Activated naive CD4-positive, alpha-beta T cell treated with Interleukin-2 at 50 U/mL for 16 hours (primary cell): ENCODE results near the gene POMC.
A peak's percentile ranks its signal among the peaks of the same experiment; 100 is the strongest.
"Not testable (repeated sequence)": the region's sequence is repeated elsewhere in the genome, so short reads cannot be mapped to it uniquely, and the experiment has no call there.

Experiments used
- DNase-seq: peaks from one replicate; pipeline ENCODE4 v3.0.0-alpha.2; 2020

The POMC gene

DNA sequence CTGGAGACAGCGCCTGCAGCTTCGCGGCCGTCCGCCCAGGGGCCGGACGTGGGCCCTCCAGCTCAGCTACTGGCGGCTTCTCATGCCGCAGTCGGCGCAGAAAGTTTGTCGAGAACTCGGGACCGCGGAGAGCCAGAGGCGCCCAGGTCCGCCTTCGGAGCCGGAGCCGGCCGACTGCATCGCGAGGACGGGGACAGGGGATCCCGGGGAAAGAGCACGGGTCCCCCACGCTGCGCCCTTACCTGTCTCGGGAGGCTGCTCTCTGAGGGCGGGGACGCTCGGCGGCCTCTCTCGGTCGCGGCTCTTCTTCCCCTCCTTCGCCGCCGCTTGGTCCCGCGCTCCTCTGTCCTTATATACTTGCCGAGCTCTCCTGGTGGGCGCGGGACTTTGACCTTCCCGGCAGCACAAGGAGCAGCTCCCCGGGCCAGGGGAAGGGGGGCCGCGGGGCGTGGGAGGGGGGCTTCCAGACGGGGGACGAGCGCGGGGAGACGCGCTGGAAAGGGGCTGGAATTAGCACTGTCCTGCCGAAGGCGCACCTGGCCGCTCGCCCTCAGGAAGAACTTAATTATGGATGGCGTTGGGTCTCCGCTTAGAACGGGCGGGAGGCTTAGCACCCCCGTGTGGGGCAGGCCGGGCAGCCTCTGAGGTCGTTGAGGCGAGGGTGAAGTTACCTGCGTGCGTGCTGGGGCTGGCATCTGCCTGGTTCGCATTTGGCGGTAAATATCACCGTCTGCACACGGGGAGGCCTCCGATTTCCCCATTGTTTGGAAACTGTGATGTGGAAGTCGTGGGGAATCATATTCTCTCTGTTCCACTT lies at the start of gene POMC:
TSS of gene POMC (minus strand) at position 325 of the 817 bp plus-strand sequence. CDS start 3,808 bp downstream, outside the sequence.
- DNase-seq, result peak; percentile 30

DNA sequence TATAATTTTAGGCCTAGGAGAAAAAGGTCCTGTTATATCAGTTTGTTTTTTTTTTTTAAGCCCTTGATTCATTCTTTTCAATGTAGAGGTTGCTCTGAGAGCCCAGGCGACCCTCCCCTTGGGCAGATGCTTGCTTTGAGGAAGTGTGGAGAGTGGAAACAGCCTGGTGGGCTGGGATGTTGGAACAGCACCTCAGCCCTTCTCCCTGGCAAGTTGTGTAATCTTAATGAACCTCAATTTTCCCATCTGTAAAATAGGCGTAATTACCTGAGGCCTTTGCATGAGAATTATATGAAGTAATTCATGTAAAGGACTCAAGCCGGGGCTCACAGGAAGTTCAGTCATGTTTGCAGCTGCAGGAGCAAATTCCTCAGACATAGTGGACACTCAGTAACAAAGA lies 49.7 kb upstream of the POMC start:
- no peak for DNase-seq

DNA sequence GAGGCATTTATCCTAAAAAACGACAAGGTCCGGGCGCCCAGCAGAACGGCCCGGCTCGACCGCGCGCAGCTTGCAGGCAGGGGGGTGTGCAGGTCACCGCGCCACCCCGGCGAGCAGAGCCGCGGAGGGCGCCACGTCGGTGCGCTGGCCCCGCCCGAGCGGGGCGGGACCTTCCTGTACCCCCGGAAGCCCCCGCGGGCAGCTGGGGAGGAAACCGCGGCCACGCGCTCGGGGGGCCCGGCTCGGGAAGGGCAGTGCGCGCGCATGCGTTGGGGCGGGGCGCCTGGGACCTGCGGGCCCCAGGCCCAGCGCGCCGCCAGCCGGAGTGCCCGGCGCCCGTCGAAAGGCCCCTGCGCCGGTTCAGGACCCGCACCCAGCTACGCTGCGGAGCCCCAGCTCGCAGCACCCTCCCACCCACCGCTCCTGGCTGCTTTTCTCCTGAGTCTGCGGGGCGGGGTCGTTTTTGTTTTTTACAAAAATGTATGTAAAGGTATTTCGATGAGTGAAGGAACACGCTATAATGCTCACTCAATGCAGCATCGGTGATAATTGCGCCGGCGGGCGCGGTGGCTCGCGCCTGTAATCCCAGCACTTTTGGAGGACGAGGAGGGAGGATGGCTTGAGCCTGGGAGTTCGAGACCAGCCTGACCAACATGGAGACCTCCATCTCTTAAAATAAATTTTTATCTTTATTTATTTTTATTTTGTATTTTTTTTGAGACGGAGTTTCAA lies 47.7 kb upstream of the POMC start:
- DNase-seq, result peak; percentile 86

DNA sequence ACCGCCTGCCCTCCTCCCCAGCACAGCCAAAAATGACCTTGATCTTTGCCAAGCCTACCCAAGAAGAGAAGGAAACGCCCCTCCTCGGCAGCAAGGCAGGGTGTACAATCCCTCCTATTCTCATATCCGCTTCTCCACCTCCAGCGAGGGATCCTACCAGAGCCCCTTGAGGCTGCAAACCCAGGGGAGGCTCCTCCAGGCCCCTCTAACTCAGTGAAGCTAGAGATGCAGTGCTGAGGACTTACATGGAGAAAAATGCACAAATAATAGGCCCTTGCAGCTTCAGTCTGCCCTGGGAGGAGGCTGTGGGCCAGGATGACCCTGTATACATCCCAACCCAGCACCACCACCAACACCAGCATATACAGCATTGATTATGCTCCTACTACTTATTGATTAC lies 46.9 kb upstream of the POMC start:
- DNase-seq, result no peak

DNA sequence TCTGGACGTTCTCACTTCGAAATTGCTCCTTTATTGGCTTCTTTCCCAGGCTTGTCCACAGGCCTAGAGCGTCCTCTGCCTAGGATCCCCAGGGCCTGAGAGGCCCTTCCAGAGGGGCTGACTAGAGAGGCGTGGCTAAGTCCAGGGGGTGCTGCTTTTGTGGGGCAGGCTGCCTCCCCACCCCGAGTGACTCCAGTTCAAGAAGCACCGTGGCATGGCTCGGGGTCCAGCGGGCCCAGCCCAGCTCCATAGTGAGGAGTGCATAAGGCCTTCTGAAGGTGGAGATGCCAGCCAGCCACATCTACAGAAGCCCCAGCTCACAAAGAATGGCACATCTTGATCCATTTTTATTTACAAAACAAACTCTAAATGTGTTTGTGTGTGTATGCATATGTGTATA lies 44.8 kb upstream of the POMC start:
- DNase-seq, result no peak

DNA sequence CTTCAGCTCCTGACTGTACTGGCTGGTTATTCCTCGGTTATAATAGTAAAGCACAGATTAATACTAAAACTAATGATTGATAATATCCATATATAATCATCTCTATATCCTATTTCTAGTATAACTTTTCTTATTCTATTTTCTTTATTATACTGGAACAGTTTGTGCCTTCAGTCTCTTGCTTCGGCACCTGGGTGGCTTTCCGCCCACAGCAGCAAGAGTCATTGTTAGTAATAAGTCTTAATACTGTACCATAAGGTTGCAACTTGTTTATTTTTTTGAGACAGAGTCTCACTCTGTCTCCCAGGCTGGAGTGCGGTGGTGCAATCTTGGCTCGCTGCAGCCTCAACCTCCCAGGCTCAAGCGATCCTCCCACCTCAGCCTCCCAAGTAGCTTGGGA lies 42.5 kb upstream of the POMC start:
- not testable (repeated sequence) for DNase-seq

DNA sequence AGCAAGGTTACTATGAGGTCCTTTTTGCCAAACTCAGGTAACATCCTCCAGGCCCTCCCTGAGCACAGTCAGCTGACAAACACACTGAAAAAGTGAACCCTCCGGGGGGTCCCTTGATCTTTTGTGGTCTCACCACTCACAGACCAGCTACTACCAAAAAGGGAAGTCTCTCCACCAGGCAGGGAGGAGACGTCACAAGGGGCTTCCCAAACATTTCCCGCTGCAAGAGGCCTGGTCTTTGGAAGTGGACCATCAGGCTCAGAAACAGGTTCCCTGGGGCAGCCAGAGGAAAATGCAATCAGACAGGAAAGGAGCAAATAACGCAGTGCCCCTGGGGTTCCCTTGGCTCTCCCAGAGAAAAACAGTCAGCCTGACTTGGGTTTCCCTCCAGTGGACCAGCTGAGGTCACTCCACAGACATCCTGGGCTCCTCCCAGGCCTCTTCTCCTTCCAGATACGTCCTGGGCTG lies 38.7 kb upstream of the POMC start:
- DNase-seq, result no peak

DNA sequence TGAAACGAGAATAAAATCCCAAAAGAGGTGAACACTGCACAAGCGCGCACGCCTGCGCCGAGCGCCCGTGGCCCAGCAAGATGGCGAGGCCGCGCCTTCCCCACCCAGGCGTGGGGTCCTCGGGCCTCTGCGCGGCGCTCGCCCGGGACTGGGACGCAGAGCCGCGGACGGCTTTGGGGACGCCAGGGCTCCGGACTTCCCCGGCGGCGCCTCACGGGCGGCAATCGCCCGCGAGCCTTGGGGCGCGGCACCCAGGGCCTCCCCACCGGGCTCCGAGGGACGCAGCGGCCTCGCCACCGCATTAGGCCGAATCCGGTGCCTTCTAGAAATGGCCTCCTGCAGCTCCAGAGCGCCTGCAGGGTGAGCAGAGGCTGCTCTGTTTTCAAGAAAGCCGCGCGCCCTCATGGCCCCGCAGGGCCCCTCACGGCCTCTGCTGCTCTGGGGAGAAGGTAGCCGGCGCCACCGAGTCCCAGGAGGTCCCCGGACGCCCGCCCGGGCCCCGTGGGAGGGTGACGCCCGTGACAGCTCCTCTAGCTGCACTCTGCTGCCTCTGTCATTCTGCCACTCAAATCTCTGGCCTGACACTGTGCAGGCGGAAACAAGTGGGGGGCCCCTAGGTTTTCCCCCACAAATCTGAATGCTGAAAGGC lies 35.9 kb upstream of the POMC start:
- peak; percentile 25 for DNase-seq

DNA sequence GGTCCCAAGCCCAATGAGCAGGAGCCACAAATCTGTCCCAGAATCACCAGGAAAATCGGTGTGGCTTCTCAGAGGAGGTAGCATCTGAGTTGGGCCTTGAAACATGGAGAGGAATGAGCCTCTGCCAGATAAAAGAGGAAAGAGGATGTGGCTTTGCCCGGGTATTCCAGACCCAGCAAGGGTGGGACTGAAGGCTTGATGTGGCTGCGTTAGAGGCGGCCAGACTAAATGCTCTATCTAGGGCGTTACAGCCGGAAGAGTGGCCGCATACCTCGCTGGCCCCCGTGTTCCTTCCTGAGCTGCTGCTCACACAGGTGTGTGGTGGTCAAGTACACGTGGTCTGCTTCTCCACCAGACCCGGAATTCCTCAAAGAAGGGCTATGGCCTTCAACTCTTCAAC lies 33.9 kb upstream of the POMC start:
- no peak for DNase-seq

DNA sequence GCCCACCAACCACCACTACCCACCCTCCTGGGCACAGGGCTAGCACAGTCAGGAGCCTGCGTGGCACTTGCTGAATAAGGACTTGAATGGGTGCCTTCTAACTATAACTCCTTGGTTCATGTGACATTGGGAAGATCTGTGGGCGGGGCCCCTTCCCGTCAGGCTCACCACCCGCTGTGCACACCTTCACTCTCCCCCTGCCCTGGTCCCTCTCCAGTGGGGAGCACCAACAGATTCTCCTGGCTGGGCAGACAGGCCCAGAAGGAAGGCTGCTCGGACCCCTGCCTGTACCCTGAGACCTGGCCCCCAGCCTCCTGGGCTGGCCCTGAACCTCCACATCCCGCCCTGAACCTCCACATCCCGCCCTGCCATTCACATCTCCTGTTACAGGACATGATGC lies 33.4 kb upstream of the POMC start:
- no peak for DNase-seq

DNA sequence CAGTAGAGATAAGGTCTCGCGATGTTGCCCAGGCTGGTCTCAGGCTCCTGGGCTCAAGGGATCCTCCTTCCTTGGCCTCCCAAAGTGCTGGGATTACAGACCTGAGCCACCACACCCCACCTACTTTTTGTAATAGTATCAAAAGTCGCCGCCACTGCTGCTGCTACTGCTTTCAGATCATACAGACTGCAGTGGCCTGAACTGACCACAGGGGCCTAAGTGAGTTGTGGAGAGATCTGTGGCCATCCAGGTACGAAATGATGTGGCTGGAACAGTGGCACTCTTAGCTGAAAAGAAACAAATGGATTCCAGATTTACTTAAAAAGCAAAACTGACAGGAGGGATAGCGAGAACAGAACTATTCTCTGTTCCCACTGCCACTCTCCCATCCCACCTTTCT lies 32.9 kb upstream of the POMC start:
- DNase-seq, result no peak

DNA sequence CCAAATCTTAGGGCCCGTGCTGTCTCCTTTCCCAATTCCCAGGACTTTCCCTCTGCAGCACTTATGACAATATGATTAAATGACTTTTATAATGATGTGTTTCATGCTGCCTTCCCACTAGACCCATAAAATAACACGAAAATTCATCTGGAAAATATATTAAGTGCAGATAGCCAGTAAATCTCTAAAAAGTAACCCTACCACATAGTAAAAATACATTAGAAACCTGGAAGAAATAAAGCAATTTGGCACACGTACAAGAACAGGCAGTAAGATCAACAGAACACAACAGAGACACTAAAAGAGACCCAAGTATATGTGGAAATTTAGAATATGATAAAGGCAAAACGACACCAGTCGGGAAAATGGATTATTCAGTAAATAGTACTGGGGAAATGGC lies 30.2 kb upstream of the POMC start:
- no peak for DNase-seq

DNA sequence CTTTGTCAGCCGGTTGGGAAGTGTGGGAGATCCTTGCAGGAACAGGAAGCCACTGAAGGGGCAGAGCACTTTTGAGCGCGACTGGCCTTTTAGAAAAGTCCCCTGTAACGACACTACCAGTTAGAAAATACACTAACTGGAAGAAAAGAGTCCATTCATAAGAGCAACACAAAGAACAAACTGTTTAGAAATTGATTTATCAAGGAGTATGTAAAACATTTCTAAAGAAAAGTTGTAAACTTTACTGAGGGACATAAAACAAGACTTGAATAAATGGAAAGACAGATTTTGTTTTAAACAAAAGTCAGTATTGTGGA lies 29.8 kb upstream of the POMC start:
- no peak for DNase-seq

DNA sequence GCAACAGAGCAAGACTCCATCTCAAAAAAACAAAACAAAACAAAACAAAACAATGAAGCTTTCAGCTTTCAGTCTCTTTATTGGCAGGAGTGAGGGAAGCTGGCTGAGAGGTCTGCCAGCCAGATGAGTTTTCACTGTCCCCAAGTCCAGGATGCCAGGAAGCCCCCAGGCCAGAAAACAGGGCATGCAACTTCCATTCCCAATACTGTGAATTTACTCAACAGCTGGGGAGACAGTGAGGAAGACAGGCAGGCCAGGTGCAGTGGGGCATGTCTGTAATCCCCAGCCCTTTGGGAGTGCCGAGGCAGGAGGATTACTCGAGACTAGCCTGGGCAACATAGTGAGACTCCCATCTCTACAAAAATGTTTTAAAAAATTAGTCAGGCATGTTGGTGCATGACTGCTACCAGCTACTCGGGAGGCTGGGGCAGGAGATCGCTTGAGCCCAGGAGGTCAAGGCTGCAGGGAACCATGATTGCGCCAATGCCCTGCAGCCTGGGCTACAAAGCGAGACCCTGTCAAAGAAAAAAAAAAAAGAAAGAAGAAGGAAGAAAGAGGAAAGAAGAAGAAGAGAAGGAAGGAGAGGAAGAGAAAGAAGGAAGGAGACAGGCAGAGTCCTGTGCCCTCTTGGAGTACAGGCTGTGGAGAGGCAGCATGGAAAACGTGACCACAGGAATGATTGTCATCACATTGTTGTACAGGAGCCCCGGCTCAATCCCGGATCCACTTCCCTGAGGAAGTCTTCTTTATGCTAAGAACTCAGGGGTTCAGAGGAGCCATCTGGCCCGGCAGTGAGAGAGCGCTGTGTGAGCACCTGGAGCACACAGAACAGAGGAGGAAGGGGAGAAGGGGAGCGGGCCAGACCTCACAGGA lies 29.2 kb upstream of the POMC start:
- DNase-seq, result no peak

DNA sequence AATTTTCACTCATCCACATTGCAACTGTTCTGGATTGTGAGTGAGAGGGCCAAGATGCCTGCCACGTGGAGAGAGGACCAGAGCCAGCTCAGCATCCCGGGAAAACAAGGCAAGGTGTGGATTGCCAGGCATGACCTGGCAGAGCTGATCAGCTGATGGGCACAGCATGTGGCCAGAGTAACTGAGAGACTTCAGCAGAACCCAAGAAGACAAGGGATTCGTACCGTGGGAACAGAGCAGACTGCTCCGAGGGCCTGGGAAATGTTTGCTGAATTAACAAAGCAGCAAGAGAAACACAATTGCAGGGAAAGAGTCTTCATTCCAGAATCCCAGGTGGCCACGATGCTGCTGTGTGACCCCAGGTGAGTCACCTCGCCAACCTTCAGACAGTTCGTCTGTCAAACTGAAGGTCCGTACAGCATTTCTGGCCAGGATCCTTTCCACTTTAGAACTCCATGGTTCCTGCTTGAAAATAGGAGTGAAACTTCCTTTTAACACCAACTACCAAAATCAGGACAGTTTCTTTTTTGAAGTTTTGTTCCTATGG lies 26.3 kb upstream of the POMC start:
- no peak for DNase-seq

DNA sequence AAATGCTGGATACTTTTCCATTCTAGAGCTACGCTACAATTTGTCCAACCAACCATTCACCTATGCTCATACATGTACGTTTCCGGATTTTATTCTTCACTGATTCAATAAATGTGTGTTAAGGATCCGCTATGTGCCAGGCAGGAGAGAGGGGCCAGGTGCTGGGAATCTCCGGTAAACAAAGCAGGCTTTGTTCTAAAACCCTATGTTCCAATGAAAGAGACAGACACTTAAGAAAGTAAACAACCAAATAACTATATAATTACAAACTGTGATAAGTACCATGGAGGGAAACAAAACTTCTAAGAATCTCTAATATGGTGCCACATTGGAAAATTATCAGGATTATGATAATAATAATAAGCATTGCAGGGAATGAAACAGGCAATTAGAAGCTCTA lies 22.2 kb upstream of the POMC start:
- no peak for DNase-seq

DNA sequence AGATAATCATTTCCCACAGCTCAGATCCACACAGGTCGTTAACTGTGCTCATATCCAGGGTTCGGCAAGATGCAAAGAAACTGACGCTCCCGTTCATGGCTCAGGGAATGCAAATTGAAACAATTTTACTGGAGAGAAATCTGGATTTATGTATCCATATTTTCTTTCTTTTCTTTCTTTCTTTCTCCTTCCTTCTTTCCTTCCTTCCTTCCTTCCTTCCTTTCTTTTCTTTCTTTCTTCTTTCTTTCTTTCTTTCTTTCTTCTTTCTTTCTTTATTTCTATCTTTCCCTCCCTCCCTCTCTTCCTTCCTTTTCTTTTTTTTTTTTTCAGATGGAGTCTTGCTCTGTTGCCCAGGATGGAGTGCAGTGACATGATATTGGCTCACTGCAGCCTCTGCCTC lies 20.0 kb upstream of the POMC start:
- DNase-seq, result no peak

DNA sequence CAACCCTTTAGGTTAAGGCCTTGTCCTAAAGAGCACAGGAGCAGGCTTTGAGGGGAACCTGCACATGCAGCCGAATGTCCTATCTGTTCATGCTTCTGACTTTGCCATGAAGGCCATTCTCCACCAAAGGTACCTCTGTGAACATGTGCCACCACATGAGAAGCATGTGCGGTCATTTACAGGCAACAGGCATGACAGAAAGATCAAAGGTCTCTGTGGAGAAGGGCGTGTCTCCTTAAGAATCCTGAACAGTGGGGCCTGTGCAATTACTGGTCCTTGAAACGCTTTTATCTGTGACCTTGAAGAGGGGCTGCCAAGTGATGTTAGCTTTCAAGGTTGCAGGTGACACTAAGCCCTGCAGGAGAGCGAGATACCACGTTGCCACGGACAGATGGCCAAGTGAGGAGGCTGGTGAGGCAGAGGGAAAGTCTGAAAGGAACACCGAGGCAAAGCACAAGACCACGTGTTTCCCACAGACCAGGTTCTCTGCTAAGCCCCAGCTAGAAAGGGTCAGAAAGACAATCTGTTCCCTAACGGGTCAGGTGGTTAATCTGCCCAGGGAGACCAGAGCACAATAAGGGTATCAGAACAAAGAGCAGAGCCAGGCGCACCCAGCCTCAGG lies 19.5 kb upstream of the POMC start:
- no peak for DNase-seq

DNA sequence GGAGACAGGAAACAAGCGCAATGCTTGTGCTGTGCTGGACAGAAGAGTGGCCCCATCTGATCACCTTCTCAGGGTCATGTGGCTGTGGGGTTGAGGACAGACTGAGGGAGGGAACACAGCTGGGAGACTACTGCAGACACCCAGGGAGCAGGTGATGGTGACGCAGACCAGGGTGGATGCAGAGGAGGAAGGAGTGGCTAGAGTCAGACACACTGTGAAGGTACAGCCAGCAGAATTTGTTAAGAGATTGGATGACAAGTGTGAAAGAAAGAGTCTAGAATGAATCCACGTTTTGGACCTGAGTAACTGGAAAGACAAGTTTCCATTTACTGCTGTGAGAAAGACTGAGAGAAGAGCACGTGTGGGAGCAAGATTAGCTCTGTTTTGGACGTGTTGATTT lies 15.9 kb upstream of the POMC start:
- no peak for DNase-seq

DNA sequence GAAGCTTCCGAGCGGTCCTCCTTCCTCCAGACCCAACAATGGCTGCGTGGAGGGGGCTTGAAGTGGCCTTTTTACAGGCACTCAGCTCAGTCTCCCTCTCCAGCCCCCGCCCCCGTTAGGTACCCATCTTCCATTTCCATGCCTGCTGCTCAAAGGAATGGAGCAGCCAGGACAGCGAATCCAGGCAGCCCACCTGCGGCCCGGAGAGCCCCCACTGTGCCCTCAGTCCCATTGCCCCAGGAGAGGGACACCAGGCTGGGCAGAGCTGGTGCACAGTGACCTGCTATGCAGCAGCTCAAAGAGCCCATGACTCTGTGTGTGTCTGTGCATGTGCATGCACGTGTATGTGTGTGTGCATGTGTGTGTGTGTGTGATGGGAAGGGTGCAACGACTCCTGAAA lies 10.6 kb upstream of the POMC start:
- DNase-seq, result no peak

DNA sequence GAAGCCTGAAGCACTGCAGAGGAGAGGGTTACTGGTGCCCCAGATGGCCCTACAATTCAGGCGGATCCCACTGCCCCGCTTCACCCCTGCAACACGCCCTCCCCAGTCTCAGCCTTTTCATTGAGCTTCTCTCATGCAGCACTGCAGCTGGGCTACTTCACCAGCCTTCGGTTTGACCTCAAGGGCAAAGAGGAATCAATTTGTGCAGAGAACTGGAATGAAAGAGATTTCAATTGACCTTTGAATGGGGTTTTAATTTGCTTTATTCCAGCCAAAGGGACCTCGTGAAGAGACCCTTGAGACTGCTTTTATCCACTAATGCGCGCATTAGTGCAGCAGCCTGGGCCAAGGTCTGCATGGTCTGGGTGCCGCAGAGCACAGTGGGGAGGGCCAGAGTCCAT lies 8.8 kb upstream of the POMC start:
- DNase-seq, result no peak

DNA sequence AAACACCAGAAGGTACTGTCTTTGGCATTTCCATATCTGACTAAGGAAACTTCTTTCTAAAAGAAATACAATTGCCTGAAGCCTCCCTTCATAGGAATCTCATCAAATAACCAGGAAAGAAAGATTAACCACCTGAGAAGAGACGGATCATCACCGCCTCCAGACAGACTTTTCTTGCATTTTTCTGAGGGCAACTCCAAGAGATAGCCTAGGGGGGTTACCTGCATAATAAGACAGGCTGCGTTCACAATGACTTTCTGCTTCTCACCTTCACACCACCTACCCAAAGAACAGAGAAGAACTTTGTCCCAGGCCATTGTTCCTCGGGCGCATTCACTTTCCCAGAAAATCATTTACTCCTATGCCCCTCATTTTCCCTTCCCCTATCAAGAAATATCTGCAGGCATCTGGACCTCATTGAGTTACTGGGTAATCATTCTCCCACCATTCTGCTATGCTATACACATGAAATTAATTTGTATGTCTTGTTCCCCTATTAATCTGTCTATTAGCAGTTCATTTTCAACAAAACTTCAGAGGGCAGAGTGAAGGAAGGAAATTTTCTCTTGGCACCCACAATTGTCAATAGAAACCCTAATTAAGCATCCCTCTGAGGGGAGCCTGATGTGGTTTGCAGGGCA lies 8.3 kb upstream of the POMC start:
- DNase-seq, result no peak
